IPS-18c (cell line): ENCODE data around the gene FGD5.

Experiments used
- H3K4me3 ChIP-seq: 2 replicates; pipeline ENCODE4 v1.7.0; 2013; ENCODE audit warnings: low read depth, mild to moderate bottlenecking, low read length, moderate library complexity; ENCODE audit not compliant: insufficient read depth
- H3K9me3 ChIP-seq: one replicate; pipeline ENCODE4 v1.6.1; 2013; ENCODE audit warnings: mild to moderate bottlenecking, low read length, moderate library complexity; ENCODE audit not compliant: control insufficient read depth, insufficient read depth

The FGD5 gene

GRCh38 chr3:14818804-14819500 is at the start of gene FGD5:
Gene FGD5, plus strand, starts transcription at chr3:14818962. Its CDS starts 110 bp downstream, at chr3:14819072.
- Histone ChIP-seq H3K9me3 (no peaks in the 10 kb centered on the region), H3K4me3 (no peak within 1 kb of the TSS)

DNA sequence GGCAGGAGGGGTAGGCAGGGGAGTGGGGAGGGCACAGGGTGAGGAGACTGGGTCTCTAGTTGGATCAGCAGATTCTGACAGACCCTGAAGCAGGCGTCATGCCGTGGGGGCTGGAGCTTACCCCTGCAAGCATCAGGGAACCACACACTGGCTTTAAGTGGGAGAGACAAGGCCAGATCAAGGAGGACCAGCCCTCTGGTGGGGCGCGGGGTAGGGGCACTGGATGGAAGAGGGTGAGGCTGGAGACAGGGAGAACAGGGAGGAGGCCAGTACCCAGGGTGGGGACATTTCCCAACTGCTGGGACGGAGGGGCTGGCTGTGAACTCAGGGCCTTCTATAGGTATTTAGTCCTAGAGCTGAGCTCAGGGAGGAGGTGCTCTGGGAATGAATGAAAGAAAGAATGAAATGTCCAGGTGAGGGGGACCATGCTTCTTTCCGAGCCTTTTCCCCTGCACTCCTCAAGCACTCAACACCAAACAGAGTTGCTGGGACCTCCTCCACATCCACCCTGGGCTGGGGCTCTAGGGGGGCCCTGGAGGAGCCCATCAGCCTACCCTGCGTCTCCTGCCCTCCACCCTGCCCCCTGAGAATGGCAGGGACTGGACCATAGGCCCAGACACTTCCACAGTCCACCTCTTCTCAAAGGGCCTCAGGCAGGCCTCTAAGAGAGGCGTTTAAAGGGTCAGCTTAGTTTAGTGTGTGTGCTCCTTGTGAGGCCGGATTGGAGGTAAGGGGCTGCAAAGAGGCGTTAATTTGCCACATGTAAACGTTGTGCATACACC is 49.0 kb upstream of the FGD5 start:
- no peaks in the 10 kb centered on the region for H3K9me3 ChIP-seq
- no peak overlapping the region for H3K4me3 ChIP-seq

GRCh38 chr3:14770591-14770990 is 48.2 kb upstream of the FGD5 start:
- H3K9me3 ChIP-seq, result no peaks in the 10 kb centered on the region
- no peak overlapping the region for H3K4me3 ChIP-seq

DNA sequence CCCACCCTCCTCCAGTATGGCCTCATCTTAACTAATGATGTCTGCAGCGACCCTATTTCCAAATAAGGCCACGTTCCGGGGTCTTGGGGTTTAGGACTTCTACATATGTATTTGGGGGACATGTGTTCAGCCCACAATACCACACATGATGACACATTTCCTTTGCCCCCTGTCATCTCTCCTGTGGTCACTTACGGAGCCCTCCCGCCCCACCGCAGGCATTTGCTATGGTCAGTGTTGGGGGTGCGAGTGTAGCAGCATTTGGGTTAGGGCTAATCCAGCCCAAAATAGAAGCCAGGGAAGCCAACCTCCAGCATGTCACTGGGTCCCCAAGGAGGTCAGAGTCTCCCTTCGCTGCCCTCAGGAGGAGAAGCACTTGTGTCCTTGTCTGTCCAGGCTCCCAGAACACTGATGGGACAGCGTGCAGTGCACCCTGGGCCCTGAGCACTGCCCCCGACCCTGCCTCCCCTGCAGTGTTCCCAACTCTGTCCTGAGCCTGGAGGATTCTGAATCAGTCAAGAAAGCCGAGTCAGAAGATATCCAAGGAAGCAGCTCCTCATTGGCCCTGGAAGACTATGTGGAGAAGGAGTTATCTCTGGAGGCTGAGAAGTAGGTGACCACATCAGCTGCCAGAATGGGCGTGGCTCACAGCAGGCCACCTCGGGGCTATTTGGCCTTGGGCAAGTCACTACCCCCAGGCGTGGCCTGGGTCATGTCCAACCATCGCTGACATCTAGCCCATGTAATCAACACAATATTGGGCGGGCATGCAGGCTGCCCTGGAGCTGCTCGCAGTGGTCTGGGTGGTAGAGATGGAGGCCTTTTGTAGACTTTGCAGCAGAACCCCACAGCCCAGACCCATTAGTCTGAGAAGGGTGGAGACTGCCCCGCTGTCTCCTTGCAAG is 46.9 kb upstream of the FGD5 start:
- H3K4me3 ChIP-seq, result no peak overlapping the region
- H3K9me3 ChIP-seq, result no peaks in the 10 kb centered on the region

DNA sequence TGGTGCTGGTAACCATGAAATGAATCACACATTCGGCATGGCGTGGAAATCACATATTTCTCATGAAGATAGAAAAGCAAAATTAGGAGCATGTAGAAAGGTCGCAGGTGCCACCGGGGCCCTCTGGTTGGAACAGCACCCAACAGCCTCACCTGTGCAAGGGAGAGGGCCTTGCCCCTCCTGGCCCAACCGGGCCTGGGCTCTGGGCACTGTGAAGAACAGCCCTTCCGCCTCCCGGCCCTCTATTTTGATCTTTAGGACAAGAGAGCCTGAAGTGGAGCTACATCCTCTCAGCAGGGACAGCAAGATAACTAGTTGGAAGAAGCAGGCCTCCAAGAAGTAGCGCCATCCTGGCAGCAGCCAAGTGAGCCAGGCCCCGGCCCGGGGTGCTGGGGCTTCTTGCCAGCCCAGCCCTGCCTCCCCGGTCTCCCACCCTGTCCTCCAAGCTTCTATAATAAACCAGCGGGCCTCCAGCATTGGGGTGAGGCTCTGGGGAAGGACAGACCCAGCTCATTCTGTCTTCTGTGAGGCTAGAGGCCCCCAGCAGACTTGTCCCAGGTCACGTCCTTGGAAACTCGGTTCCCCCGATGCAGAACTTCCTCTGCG is 46.1 kb upstream of the FGD5 start:
- H3K4me3 ChIP-seq, result no peak overlapping the region
- no peaks in the 10 kb centered on the region for H3K9me3 ChIP-seq

DNA sequence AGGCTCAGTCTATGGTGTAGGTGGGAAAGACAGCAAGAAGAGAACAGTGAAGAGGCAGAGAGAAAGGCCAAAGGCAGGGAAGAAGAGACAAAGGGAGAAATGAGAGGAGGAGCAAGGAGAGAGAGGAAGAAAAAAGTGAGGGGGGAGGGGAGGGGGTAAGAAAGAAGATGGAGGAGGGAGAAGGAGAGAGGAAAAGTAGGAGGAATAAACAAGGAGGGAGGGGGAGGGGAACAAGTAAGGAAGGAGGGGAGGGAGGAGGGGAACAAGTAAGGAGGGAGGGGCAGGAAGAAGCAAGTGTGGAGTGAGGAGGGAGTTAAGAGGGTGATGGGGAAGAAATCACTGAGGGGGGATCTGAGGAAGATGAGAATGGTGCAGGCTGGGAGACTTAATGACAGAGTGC is 45.5 kb upstream of the FGD5 start:
- Histone ChIP-seq H3K9me3 (no peaks in the 10 kb centered on the region), H3K4me3 (no peak overlapping the region)

- H3K9me3 ChIP-seq, result no peaks in the 10 kb centered on the region
- no peak overlapping the region for H3K4me3 ChIP-seq
Observed at GRCh38 chr3:14773691-14774128, 45.1 kb upstream of the FGD5 start.

DNA sequence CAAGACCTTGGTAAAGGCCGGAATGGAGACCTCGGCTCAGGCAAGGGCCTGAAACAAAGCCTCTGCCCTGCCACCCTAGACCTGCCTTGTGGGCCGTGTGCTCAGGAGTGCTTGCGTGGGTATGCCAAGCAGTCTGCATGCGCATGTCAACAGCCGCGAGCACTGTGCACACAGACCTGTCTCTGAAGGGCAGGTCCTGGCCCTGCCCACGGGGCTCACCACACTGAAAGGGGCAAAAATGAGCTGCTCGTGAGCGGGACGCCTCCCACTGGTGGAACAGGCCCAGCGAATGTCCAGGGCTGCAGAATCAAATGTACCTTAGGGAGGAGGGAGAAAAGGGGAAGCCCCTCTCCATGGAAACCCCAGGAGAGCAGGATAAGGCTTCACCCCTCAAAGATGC is 44.3 kb upstream of the FGD5 start:
- H3K9me3 ChIP-seq, result no peaks in the 10 kb centered on the region
- H3K4me3 ChIP-seq, result no peak overlapping the region

- H3K9me3 ChIP-seq, result no peaks in the 10 kb centered on the region
- no peak overlapping the region for H3K4me3 ChIP-seq
Observed at GRCh38 chr3:14775011-14775410, 43.8 kb upstream of the FGD5 start.

GRCh38 chr3:14775563-14775962 is 43.2 kb upstream of the FGD5 start:
- no peaks in the 10 kb centered on the region for H3K9me3 ChIP-seq
- H3K4me3 ChIP-seq, result no peak overlapping the region

GRCh38 chr3:14779069-14779685 is 39.6 kb upstream of the FGD5 start:
- Histone ChIP-seq H3K4me3 (no peak overlapping the region), H3K9me3 (no peaks in the 10 kb centered on the region)

DNA sequence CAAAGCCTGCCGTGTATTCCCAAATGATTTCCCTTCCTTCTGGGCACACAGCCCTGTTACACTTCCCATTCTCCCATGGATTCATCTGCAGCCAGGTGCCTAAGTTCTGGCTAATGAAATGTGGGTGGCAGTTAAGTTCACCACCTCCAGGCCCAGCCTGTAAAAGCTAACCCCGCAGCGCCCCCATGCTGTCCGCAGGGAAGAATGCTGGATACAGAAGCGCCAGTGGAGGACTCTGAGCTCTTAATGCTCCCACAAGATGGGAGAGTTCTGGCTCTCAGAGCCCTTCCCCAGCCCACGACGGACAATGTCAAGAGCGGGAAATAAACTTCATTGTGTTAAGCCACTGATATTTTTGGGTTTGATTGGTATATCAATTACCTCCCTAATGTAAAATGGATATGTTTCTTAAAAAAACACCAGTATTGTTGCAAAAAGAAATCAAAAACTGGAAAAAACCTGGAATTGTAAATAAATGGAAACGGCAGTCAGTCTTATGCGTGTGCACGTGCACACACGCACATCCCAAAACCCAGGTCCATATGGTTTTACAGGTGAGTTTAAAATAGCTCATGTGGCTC is 37.7 kb upstream of the FGD5 start:
- H3K4me3 ChIP-seq, result no peak overlapping the region
- H3K9me3 ChIP-seq, result no peaks in the 10 kb centered on the region

DNA sequence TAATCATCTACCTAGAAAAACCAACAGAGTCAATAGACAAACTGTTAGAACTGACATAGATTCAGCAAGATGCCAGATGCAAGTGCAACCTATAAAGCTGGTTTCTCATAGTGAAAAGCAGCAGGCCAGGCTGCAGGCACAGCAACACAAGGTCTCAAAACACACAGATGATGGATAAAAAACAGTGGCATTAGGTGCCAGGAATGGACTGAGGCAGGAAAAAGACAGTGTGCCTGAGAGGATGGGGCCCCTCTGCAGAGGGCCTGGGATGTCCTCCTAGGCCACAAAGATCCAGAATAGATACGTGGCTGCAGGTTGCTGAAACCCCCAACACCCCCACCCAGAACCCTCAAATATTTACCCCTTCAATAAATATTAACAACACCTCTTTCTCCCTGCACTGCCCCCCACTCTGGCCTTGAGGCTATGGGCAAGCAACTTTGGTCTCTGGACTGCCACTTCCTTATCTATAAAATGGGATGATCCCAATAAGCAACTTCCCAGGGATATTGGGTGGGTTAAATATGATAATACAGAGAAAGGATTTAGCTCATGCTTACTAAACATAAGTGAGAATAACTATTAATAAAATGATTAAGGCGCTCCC is 35.2 kb upstream of the FGD5 start:
- H3K4me3 ChIP-seq, result no peak overlapping the region
- H3K9me3 ChIP-seq, result no peaks in the 10 kb centered on the region

DNA sequence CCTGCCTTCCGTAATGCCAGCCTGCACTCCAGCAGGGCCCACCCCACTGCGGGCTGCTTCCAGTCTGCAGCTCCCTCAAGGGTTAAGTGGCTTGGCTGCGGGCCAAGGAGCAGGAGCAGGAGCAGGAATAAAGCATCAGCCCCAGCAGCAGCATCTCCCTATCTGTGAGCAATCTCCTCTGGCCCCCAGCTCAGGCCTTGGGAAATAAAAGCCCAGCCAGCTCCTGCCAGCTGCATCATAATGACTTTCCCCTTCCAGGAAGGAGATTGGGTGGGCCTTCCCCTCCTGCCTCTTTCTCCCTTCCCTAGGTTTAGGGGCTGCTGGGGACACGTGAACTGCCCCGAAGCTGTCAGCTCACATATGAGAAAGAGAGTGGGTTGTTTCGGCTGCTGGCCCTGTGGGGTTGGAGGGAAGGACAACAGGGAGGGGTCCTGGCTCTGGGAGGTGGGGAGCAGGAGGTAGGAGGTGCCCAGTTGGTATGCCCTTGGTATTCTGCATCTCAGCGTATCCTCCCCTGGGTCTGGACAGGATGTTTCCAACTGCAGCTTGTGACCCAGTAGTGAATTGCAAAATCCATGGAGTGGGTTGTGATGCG is 34.6 kb upstream of the FGD5 start:
- H3K4me3 ChIP-seq, result no peak overlapping the region
- no peaks in the 10 kb centered on the region for H3K9me3 ChIP-seq

DNA sequence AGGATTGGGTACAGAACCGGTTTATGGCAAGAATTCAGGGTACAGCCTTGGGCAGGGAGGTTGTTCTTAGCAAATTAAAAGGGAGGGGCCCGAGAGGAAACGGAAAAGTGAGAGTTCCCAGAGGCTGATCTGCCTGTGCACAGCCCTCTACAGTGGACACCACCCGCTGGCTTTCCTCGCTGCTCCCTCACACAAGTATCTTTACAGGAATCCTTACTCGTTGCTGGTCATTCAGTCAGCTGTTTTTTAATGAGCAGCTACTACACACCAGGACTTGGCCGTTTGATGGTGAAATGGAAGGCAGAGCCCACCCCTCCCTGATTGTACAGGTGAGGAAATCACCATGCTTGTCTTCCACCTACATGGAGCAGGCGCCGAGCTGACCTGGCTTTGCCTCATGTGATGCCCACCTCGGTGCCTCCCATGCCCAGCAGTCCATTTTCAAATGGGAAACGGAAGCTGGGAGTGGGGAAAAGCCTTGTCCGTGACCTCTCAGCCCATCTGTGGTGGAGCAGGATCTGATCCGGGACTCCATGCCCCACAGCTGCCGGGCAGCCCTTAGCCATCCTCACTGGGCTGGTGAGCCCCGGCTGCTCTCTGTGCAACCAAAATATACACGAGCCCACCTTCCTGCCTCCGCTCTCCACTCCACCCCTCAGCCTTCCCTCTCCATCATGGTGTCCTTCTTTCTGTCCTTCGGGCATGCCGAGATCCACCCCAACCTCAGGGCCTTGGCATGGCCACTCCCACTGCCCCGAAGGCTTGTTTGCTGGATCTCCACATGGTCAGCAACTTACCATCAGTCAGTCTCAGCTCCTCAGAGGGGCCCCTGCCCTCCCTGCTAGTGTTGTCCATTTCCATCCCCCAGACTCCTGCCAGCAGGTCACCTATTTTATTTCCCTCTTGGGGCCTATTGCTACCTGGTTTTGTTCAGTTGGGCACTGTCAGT is 33.3 kb upstream of the FGD5 start:
- Histone ChIP-seq H3K4me3 (no peak overlapping the region), H3K9me3 (no peaks in the 10 kb centered on the region)
